Esophagus muscularis mucosa (tissue), 4 donors: ENCODE results near the gene TENM4. TPM values are rescaled to one million over a fixed set of nuclear protein-coding genes. Genes with fewer than 3 reads are reported as not detected.

ENCODE experiments used
- DNase-seq: peaks from one replicate; pipeline ENCODE4 v3.0.0-alpha.2; 2017; ENCODE audit errors: extremely low spot score
- H3K27ac ChIP-seq, 4 donors: fragments of 200-600 bp; sonication (generic); replicated peaks in 1 of 4; 1 replicate in 3 of 4; 2 replicates in 1 of 4; pipeline ENCODE4 v1.5.1; 2016 to 2019; ENCODE audit warnings: mild to moderate bottlenecking in 1 of 4
- H3K27me3 ChIP-seq, 4 donors: fragments of 200-600 bp; sonication (generic); one replicate each; pipeline versions ENCODE4 v1.5.1 to v1.6.0; 2016 to 2019
- H3K36me3 ChIP-seq, 4 donors: fragments of 200-600 bp; sonication (generic); one replicate each; pipeline ENCODE4 v1.5.1; 2016 to 2019
- H3K4me1 ChIP-seq, 4 donors: fragments of 200-600 bp; sonication (generic); one replicate each; pipeline ENCODE4 v1.5.1; 2016 to 2019
- H3K4me3 ChIP-seq, 4 donors: fragments of 200-600 bp; sonication (generic); 1 replicate in 2 of 4; 2 replicates in 2 of 4; pipeline ENCODE4 v1.5.1; 2016 to 2019; ENCODE audit warnings: mild to moderate bottlenecking in 4 of 4, moderate library complexity in 1 of 4
- H3K9me3 ChIP-seq, 4 donors: fragments of 200-600 bp; sonication (generic); 1 replicate in 3 of 4; 2 replicates in 1 of 4; pipeline ENCODE4 v1.5.1; 2016 to 2019
- EP300 ChIP-seq: sonication (generic); formaldehyde crosslinking; IDR thresholded peaks from one replicate; pipeline ENCODE4 v1.6.1; 2017; ENCODE audit warnings: antibody characterized with exemption
- POLR2A ChIP-seq: fragments of 450-650 bp; IDR thresholded peaks from one replicate; pipeline ENCODE4 v1.6.1; 2017; ENCODE audit warnings: antibody characterized with exemption, moderate library complexity, mild to moderate bottlenecking, low read depth
- POLR2AphosphoS5 ChIP-seq, 2 donors: sonication (generic); formaldehyde crosslinking; IDR thresholded peaks; one replicate each; pipeline ENCODE4 v1.6.1; 2017; ENCODE audit warnings: antibody characterized with exemption in 2 of 2
- WGBS: methylation state at CpG from one replicate; pipeline ENCODE4 v1.1.5; 2018; 5-methylcytosine and 5-hydroxymethylcytosine counted together
- intact Hi-C: fragments of 100-400 bp; cut with DNase I; formaldehyde crosslinking; loops from one replicate; pipeline ENCODE4 v1.15.1; 2023
- total RNA-seq, 4 donors: library from RNA; depleted of rRNA; stranded (reverse); fragments of >200 nt; gene quantifications; one replicate each; pipeline versions ENCODE4 v1.1.0 to v1.2.1, GENCODE V29; 2016
- TF ChIP-seq, protein P1 (sequence below), 3 experiments: fragments of 200-600 bp in 2 of 3; fragments of 450-650 bp in 1 of 3; sonication (generic) in 2 of 3; IDR thresholded peaks; one replicate each; pipeline ENCODE4 v1.5.1; 2017 to 2019; ENCODE audit warnings: antibody characterized with exemption in 3 of 3, mild to moderate bottlenecking in 2 of 3, moderate library complexity in 1 of 3

Gene TENM4
- total RNA-seq, 4 donors from 2014 or later, result 4.1 to 9.6 (median 8.0) TPM

DNA sequence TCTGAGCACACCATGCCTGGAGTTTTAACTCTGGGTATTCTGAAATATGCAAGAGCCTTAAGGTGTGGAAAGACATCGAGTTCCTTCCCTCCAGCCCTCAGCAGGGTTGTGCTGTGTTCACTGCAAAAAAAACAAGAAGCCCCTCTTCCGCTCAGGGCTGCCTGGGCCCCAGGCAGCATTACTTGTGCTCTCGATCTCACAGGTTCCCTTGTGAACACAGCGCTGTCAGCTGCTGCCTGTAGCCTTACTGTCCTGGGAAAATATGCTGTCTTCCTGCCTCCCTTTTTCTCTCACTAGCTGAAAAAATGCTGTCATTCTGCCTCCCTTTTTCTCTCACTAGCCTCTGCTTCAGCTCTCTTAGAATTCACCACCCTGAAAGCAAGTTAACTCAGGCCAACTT is 15.7 kb upstream of the TENM4 start:
- intact Hi-C loops, result no loop called here
- peak; percentile 29 for DNase-seq
- WGBS, result 87% methylated on average over 3 of the region's 4 CpGs
- H3K36me3 ChIP-seq, result no peaks in the 10 kb centered on the region
- no peaks in the 10 kb centered on the region for H3K9me3 ChIP-seq
- H3K4me1 ChIP-seq, result peaks cover 0 to 4% (median 0%) of the 10 kb centered on the region in 4 donors
- H3K27ac ChIP-seq, result no peak overlapping the region
- H3K27me3 ChIP-seq, result peaks cover 0 to 7% (median 0%) of the 10 kb centered on the region in 4 donors
- H3K4me3 ChIP-seq, result no peak overlapping the region
- TF ChIP-seq POLR2A (no peak), EP300 (no peak), POLR2AphosphoS5 (IDR thresholded peaks at IDR 0.05) (no peak)
- TF ChIP-seq, protein P1, sequence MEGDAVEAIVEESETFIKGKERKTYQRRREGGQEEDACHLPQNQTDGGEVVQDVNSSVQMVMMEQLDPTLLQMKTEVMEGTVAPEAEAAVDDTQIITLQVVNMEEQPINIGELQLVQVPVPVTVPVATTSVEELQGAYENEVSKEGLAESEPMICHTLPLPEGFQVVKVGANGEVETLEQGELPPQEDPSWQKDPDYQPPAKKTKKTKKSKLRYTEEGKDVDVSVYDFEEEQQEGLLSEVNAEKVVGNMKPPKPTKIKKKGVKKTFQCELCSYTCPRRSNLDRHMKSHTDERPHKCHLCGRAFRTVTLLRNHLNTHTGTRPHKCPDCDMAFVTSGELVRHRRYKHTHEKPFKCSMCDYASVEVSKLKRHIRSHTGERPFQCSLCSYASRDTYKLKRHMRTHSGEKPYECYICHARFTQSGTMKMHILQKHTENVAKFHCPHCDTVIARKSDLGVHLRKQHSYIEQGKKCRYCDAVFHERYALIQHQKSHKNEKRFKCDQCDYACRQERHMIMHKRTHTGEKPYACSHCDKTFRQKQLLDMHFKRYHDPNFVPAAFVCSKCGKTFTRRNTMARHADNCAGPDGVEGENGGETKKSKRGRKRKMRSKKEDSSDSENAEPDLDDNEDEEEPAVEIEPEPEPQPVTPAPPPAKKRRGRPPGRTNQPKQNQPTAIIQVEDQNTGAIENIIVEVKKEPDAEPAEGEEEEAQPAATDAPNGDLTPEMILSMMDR (IDR thresholded peaks at IDR 0.05), result no peak

DNA sequence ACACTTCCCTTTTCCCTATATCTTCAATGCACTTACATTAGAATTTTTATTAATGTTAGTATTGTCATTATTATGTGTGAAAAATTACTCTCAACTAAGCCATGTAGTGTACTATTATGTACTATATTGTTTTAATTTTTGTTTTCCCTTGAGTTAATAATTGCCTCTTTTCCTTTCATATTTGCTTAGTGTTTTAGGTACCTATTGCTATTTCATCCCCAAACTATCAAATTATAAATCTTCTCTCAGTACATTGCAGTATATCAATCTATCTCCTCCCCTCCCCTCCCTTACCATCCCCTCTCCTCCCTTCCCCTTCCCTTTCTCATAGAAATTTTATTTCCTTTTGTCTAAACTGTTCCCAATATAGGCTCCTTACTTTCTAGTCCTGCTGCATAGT is 12.8 kb upstream of the TENM4 start:
- no peaks in the 10 kb centered on the region for H3K36me3 ChIP-seq
- DNase-seq, result no peak
- no peak overlapping the region for H3K4me3 ChIP-seq
- no peaks in the 10 kb centered on the region for H3K9me3 ChIP-seq
- H3K27me3 ChIP-seq, result peaks cover 0 to 7% (median 0%) of the 10 kb centered on the region in 4 donors
- no peak overlapping the region for H3K27ac ChIP-seq
- TF ChIP-seq EP300 (no peak), POLR2A (no peak), POLR2AphosphoS5 (IDR thresholded peaks at IDR 0.05) (no peak)
- TF ChIP-seq, protein P1 (IDR thresholded peaks at IDR 0.05), result no peak
- intact Hi-C loops, result no loop called here
- no peaks in the 10 kb centered on the region for H3K4me1 ChIP-seq

DNA sequence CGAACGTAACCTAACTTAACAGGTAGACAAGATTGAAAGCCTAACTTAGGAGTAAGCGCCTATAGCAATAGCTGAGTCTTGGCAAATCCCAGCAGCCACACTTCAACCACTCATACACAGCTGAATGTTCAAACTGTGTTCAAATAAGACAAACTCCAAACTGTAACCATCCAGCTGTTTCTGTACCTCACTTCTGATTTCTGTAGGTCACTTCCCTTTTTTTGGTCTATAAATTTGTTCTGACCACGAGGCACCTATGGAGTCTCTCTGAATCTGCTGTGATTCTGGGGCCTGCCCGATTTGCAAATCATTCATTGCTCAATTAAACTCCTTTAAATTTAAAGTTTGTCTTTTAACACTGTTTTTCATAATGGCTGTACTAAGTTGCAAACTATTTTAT is 8.2 kb upstream of the TENM4 start:
- Histone ChIP-seq H3K4me1 (no peaks in the 10 kb centered on the region), H3K27me3 (no peaks in the 10 kb centered on the region), H3K36me3 (no peaks in the 10 kb centered on the region), H3K27ac (no peak overlapping the region), H3K4me3 (no peak overlapping the region), H3K9me3 (no peaks in the 10 kb centered on the region)
- DNase-seq, result peak; percentile 60
- intact Hi-C loops, result no loop called here
- TF ChIP-seq EP300 (no peak), POLR2A (no peak), POLR2AphosphoS5 (IDR thresholded peaks at IDR 0.05) (no peak)
- TF ChIP-seq, protein P1 (IDR thresholded peaks at IDR 0.05), result no peak
- 89% methylated on average over 5 of the region's 5 CpGs for WGBS

- Histone ChIP-seq H3K36me3 (no peaks in the 10 kb centered on the region), H3K27me3 (peaks cover 0 to 8% (median 0%) of the 10 kb centered on the region in 4 donors), H3K4me3 (no peak overlapping the region), H3K4me1 (no peaks in the 10 kb centered on the region), H3K9me3 (no peaks in the 10 kb centered on the region), H3K27ac (no peak overlapping the region)
- WGBS, result 65% methylated on average over 5 of the region's 5 CpGs
- TF ChIP-seq POLR2A, result no peak
- no peak for TF ChIP-seq POLR2AphosphoS5 (IDR thresholded peaks at IDR 0.05)
- TF ChIP-seq, protein P1 (IDR thresholded peaks at IDR 0.05), result no peak
- no peak for TF ChIP-seq EP300
- intact Hi-C loops, result no loop called here
- peak; percentile 8 for DNase-seq
Observed at GRCh38 chr11:79447038-79447786, 6.4 kb upstream of the TENM4 start.
